GM19043 (cell line): ENCODE measurements around the gene MRPS10.
A peak's percentile ranks its signal among the peaks of the same experiment; 100 is the strongest.

Experiments
- ATAC-seq: cut with Tn5 transposase; IDR thresholded peaks from one replicate; pipeline ENCODE4 v1.9.1; 2021; ENCODE audit warnings: low read depth; ENCODE audit not compliant: unreplicated experiment

Gene MRPS10

GRCh38 chr6:42239736-42240375, 22.2 kb upstream of the MRPS10 start:
- no peak for ATAC-seq

- ATAC-seq, result no peak
Measured at GRCh38 chr6:42239333-42239732, 21.7 kb upstream of the MRPS10 start.

GRCh38 chr6:42237857-42238256, 20.2 kb upstream of the MRPS10 start:
- ATAC-seq, result no peak

GRCh38 chr6:42236682-42237473, 19.2 kb upstream of the MRPS10 start:
- no peak for ATAC-seq

GRCh38 chr6:42236030-42236429, 18.4 kb upstream of the MRPS10 start:
- no peak for ATAC-seq

GRCh38 chr6:42232035-42232434, 14.4 kb upstream of the MRPS10 start:
- no peak for ATAC-seq

GRCh38 chr6:42230345-42231321, 13.0 kb upstream of the MRPS10 start:
- no peak for ATAC-seq

- ATAC-seq, result no peak
Measured at GRCh38 chr6:42229506-42230119, 12.0 kb upstream of the MRPS10 start.

- ATAC-seq, result no peak
Measured at GRCh38 chr6:42228305-42228704, 10.6 kb upstream of the MRPS10 start.

- ATAC-seq, result no peak
Measured at GRCh38 chr6:42227173-42227850, 9.7 kb upstream of the MRPS10 start.

GRCh38 chr6:42226645-42227143, 9.0 kb upstream of the MRPS10 start:
- ATAC-seq, result no peak

- no peak for ATAC-seq
Measured at GRCh38 chr6:42226161-42226611, 8.5 kb upstream of the MRPS10 start.

GRCh38 chr6:42225419-42225818, 7.8 kb upstream of the MRPS10 start:
- no peak for ATAC-seq

- ATAC-seq, result no peak
Measured at GRCh38 chr6:42225029-42225339, 7.3 kb upstream of the MRPS10 start.

- ATAC-seq, result peak; percentile 92
Measured at GRCh38 chr6:42224222-42225028, 6.8 kb upstream of the MRPS10 start.

GRCh38 chr6:42222448-42222847, 4.8 kb upstream of the MRPS10 start:
- no peak for ATAC-seq

GRCh38 chr6:42221546-42221945, 3.9 kb upstream of the MRPS10 start:
- no peak for ATAC-seq

GRCh38 chr6:42220807-42221206, 3.1 kb upstream of the MRPS10 start:
- no peak for ATAC-seq

- ATAC-seq, result no peak
Measured at GRCh38 chr6:42217157-42217518, 523 bp downstream of the MRPS10 start.
